CD8-positive, alpha-beta T cell (primary cell): ENCODE data around the gene EMILIN3. TPM values are rescaled to one million over a fixed set of nuclear protein-coding genes. Genes with fewer than 3 reads are reported as not detected.

Source experiments
- total RNA-seq, 46 experiments: library from RNA in 2 of 46; stranded (reverse) in 2 of 46; gene quantifications; one replicate each; pipeline ENCODE4 v1.2.3 and lab custom pipeline; 2021 to 2026

The EMILIN3 gene
- total RNA-seq, 2 experiments from 2014 or later: not detected

Other genes with a start within 250 kb of the EMILIN3 start
- 100 to 1,000 TPM; 335 to 366 TPM for gene PLCG1, start 229.3 kb downstream of the EMILIN3 start, total RNA-seq
- gene ZHX3, start 49.1 kb downstream of the EMILIN3 start, total RNA-seq: 1 to 10 TPM; 4.4 to 4.7 TPM
- under 1 TPM; 0.05 to 0.14 TPM for gene LPIN3, start 26.0 kb downstream of the EMILIN3 start, total RNA-seq